ENCODE data around the gene GRIA4.

- TF ChIP-seq KDM5A (IDR thresholded peaks at IDR 0.05; ENCODE audit: borderline replicate concordance, low read length) (no peak), CTCF (CRISPR knock-in tag; IDR thresholded peaks at IDR 0.05) (no peak), KAT8 (CRISPR knock-in tag; IDR thresholded peaks at IDR 0.05) (no peak), ZNF274 (CRISPR knock-in tag; IDR thresholded peaks at IDR 0.05) (no peak), PATZ1 (CRISPR knock-in tag; IDR thresholded peaks at IDR 0.05) (no peak), POLR2AphosphoS5 (IDR thresholded peaks at IDR 0.05; ENCODE audit: low read depth, low read length) (no peak), ZBTB7B (CRISPR knock-in tag; IDR thresholded peaks at IDR 0.05) (no peak), ZNF275 (CRISPR knock-in tag; IDR thresholded peaks at IDR 0.05; ENCODE audit: borderline replicate concordance) (no peak), HMGXB4 (CRISPR knock-in tag; IDR thresholded peaks at IDR 0.05; ENCODE audit: borderline replicate concordance in 1 of 2, low read depth in 1 of 2) (no peak), EZH2 (conservative IDR thresholded peaks at IDR 0.05; ENCODE audit: low read depth, low read length) (no peak), PRDM15 (CRISPR knock-in tag; IDR thresholded peaks at IDR 0.05) (no peak)
Measured at GRCh38 chr11:106015066-106015465, 405.2 kb downstream of the GRIA4 start.
